HL-60 (cell line): Measurements from ENCODE around the gene NALCN.

Experiments used
- DNase-seq, 2 experiments: peaks; one replicate each; pipeline ENCODE4 v3.0.0-alpha.2; 2010 to 2020; ENCODE audit warnings: low read depth in 1 of 2, low spot score in 1 of 2
- H3K27ac ChIP-seq: fragments of 250-450 bp; sonication (Bioruptor Pico); replicated peaks from 2 replicates; pipeline ENCODE4 v1.5.1; 2020; ENCODE audit warnings: mild to moderate bottlenecking, moderate library complexity
- H3K27me3 ChIP-seq: fragments of 250-450 bp; sonication (Bioruptor Pico); 2 replicates; pipeline ENCODE4 v1.5.1; 2021; ENCODE audit warnings: mild to moderate bottlenecking, moderate library complexity; ENCODE audit not compliant: insufficient read depth, poor library complexity, severe bottlenecking
- H3K4me3 ChIP-seq: replicated peaks from 2 replicates; pipeline ENCODE4 v1.5.1; 2011; ENCODE audit warnings: mild to moderate bottlenecking, control low read depth, low read length; ENCODE audit not compliant: insufficient read depth
- CTCF ChIP-seq: IDR thresholded peaks from one replicate; pipeline ENCODE4 v1.5.1; 2011; ENCODE audit warnings: low read length, control low read depth, inconsistent platforms; ENCODE audit not compliant: insufficient read depth
- GABPA ChIP-seq: IDR thresholded peaks from 2 replicates; pipeline ENCODE4 v1.6.1; 2012; ENCODE audit warnings: low read depth
- POLR2AphosphoS5 ChIP-seq: IDR thresholded peaks from 2 replicates; pipeline ENCODE4 v1.6.1; 2012; ENCODE audit warnings: low read depth
- REST ChIP-seq: IDR thresholded peaks from 2 replicates; pipeline ENCODE4 v1.6.1; 2012; ENCODE audit warnings: low read depth; ENCODE audit not compliant: insufficient replicate concordance
- SPI1 ChIP-seq: IDR thresholded peaks from 2 replicates; pipeline ENCODE4 v1.6.1; 2012; ENCODE audit warnings: low read depth, mild to moderate bottlenecking, borderline replicate concordance

NALCN gene

GRCh38 chr13:101383595-101383994 is 32.7 kb downstream of the NALCN start:
- Histone ChIP-seq H3K27ac (no peak overlapping the region), H3K4me3 (no peak overlapping the region), H3K27me3 (no peaks in the 10 kb centered on the region)
- TF ChIP-seq POLR2AphosphoS5 (no peak), SPI1 (no peak), GABPA (no peak), CTCF (no peak), REST (no peak)
- no peak for DNase-seq

- no peak overlapping the region for H3K4me3 ChIP-seq
- H3K27me3 ChIP-seq: no peaks in the 10 kb centered on the region
- TF ChIP-seq GABPA: no peak
- no peak for TF ChIP-seq SPI1
- no peak for TF ChIP-seq CTCF
- TF ChIP-seq POLR2AphosphoS5: no peak
- no peak for TF ChIP-seq REST
- H3K27ac ChIP-seq: no peak overlapping the region
- no peak for DNase-seq
Measured at GRCh38 chr13:101382701-101383100, 33.6 kb downstream of the NALCN start.

GRCh38 chr13:101382086-101382485 is 34.2 kb downstream of the NALCN start:
- no peak for DNase-seq
- Histone ChIP-seq H3K4me3 (no peak overlapping the region), H3K27me3 (no peaks in the 10 kb centered on the region), H3K27ac (no peak overlapping the region)
- TF ChIP-seq GABPA (no peak), POLR2AphosphoS5 (no peak), REST (no peak), CTCF (no peak), SPI1 (no peak)
